Body of pancreas (tissue), 4 donors: ENCODE results near the gene SCUBE1. TPM values are rescaled to one million over a fixed set of nuclear protein-coding genes. Genes with fewer than 3 reads are reported as not detected.

ENCODE experiments used
- ATAC-seq: fragments of 150-250 bp; one replicate; pipeline ENCODE4 v1.9.1; 2016
- DNase-seq, 4 donors: peaks; one replicate each; pipeline ENCODE4 v3.0.0-alpha.2; 2019
- H3K27ac ChIP-seq, 4 donors: fragments of 200-600 bp; sonication (generic); 1 replicate in 3 of 4; 2 replicates in 1 of 4; pipeline versions ENCODE4 v1.5.1 to v1.6.1; 2016 to 2019; ENCODE audit warnings: mild to moderate bottlenecking in 1 of 4, mixed read lengths in 1 of 4, moderate library complexity in 1 of 4
- H3K27me3 ChIP-seq, 2 donors: fragments of 200-600 bp; sonication (generic); one replicate each; pipeline ENCODE4 v1.6.0; 2016; ENCODE audit warnings: mild to moderate bottlenecking in 1 of 2
- H3K36me3 ChIP-seq, 2 donors: fragments of 200-600 bp; sonication (generic); replicated peaks in 1 of 2; 2 replicates each; pipeline ENCODE4 v1.5.1; 2016; ENCODE audit warnings: low read depth in 2 of 2; ENCODE audit not compliant: insufficient read depth in 1 of 2
- H3K4me1 ChIP-seq: fragments of 200-600 bp; sonication (generic); one replicate; pipeline ENCODE4 v1.6.0; 2016
- H3K4me3 ChIP-seq, 2 donors: fragments of 200-600 bp; sonication (generic); 1 replicate in 1 of 2; 2 replicates in 1 of 2; pipeline ENCODE4 v1.5.1; 2016 to 2019
- H3K9me3 ChIP-seq, 3 donors: fragments of 200-600 bp; sonication (generic); 1 replicate in 2 of 3; 2 replicates in 1 of 3; pipeline ENCODE4 v1.5.1; 2016
- CTCF ChIP-seq, 7 experiments: fragments of 450-650 bp in 4 of 7; fragments of 200-600 bp in 3 of 7; sonication (generic) in 3 of 7; IDR thresholded peaks; one replicate each; pipeline ENCODE4 v1.5.1; 2016 to 2019; ENCODE audit warnings: antibody characterized with exemption in 7 of 7
- POLR2A ChIP-seq, 3 donors: fragments of 450-650 bp; IDR thresholded peaks; one replicate each; pipeline ENCODE4 v1.6.1; 2016; ENCODE audit warnings: antibody characterized with exemption in 3 of 3, mild to moderate bottlenecking in 2 of 3
- WGBS, 2 donors: methylation state at CpG; one replicate each; pipeline ENCODE4 v1.1.5; 2017; 5-methylcytosine and 5-hydroxymethylcytosine counted together
- intact Hi-C: fragments of 100-400 bp; cut with DNase I; formaldehyde crosslinking; loops from one replicate; pipeline ENCODE4 v1.15.1; 2023
- total RNA-seq, 2 donors: library from RNA; depleted of rRNA; stranded (reverse); fragments of >200 nt; gene quantifications; one replicate each; pipeline ENCODE4 v1.1.0, GENCODE V29; 2016

The SCUBE1 gene
- total RNA-seq, 2 donors from 2014 or later: under 0.01 to 0.26 TPM

DNA sequence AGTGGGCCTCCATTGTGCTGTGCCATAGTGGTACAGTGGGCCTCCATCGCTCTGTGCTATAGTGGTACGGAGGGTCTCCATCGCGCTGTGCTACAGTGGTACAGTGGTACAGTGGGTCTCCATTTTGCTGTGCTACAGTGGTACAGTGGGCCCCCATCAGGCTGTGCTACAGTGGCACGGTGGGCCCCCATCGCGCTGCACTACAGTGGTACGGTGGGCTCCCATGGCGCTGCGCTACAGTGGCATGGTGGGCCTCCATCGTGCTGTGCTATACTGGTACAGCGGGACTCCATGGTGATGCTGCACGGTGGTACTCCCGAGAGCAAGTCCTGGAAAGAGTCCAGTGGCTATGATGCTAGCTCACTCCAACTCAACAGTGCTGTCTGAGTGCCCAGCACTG is 51.8 kb downstream of the SCUBE1 start:
- ATAC-seq: no peak
- intact Hi-C loops: no loop called here
- H3K27me3 ChIP-seq: no peaks in the 10 kb centered on the region
- no peak for DNase-seq
- H3K4me3 ChIP-seq: no peak overlapping the region
- H3K9me3 ChIP-seq: no peaks in the 10 kb centered on the region
- 86 to 95% methylated on average over 4 to 14 of the region's 14 CpGs for WGBS, 2 donors
- H3K4me1 ChIP-seq: no peaks in the 10 kb centered on the region
- H3K27ac ChIP-seq: no peak overlapping the region
- TF ChIP-seq CTCF (IDR thresholded peaks at IDR 0.05) (no peak), POLR2A (IDR thresholded peaks at IDR 0.05) (no peak)
- no peaks in the 10 kb centered on the region for H3K36me3 ChIP-seq

DNA sequence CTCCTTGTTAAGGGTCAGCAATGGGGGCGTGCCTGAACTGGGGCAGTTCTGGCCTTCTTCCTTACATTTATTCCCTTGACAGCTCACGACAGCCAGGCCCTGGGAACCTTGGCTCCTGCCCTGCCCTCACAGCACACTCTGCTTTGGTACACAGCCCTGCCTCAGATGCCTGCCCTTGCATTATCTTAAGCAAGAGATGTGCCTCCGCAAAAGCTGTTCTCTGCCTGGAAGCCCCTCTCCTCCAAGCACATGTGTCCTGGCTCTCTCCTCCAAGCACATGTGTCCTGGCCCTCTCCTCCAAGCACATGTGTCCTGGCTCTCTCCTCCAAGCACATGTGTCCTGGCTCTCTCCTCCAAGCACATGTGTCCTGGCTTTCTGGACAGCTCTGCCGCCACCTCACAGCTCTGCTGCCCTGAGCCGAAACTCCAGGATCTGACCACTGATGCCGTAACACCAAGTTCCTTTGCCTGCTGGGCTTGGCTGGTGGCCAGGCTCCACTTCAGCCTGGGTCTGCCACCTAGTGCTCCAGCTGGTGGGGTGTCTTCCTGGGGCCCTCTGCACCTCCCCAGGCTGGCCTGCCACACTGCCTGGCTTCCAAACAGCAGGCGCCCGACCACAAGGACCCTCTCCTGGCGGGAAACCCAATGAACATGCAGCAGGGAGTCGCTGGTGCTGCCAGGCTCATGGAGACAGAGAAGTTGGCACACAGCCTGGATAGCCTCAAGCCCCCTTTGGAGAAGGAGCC is 53.0 kb downstream of the SCUBE1 start:
- TF ChIP-seq CTCF (IDR thresholded peaks at IDR 0.05): no peak
- TF ChIP-seq POLR2A (IDR thresholded peaks at IDR 0.05): no peak
- Histone ChIP-seq H3K27ac (no peak overlapping the region), H3K27me3 (no peaks in the 10 kb centered on the region), H3K36me3 (no peaks in the 10 kb centered on the region), H3K4me1 (no peaks in the 10 kb centered on the region), H3K9me3 (no peaks in the 10 kb centered on the region), H3K4me3 (no peak overlapping the region)
- intact Hi-C loops: no loop called here
- peak in 1 of 4 donors; percentile 18 for DNase-seq
- 45 to 64% methylated on average over 6 to 10 of the region's 10 CpGs for WGBS, 2 donors
- no peak for ATAC-seq

- Histone ChIP-seq H3K36me3 (no peaks in the 10 kb centered on the region), H3K27me3 (no peaks in the 10 kb centered on the region), H3K4me3 (no peak overlapping the region), H3K4me1 (no peaks in the 10 kb centered on the region), H3K27ac (no peak overlapping the region), H3K9me3 (no peaks in the 10 kb centered on the region)
- ATAC-seq (no peak), DNase-seq (no peak)
- intact Hi-C loops: no loop called here
- TF ChIP-seq POLR2A (IDR thresholded peaks at IDR 0.05): no peak
- no peak for TF ChIP-seq CTCF (IDR thresholded peaks at IDR 0.05)
- WGBS, 2 donors: 51 to 66% methylated on average over 9 to 13 of the region's 13 CpGs
These were observed 53.6 kb downstream of the SCUBE1 start for GRCh38 chr22:43289531-43289963.

DNA sequence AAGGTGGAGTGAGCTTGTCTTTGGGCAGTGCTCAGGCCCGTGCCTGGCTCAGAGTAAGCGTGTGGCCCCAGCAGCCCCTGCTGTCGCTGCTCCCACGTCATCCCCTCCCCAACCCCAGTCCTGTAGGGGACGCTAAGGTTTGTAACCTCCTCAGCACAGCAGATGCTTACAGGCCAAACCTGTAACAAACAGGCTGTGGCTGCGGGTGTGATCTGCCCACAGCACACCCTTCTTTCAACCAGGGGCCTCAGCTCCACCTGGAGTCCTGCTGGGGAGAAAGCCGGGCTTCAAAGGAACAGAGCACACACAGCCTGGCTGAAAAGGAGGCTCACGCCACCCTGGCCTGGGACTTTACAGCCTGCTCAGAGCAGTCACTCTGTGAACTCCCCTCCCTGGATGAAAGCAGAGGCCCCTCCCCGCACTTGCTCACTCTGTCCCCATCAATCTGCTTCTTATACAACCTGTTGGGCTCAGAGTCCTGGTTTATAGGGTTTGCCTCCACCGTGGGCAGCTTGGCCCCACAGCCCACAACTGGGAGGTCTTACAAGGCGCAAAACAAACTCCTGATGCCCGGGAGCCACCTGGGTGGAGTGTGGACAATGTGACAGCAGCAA is 54.3 kb downstream of the SCUBE1 start:
- WGBS, 2 donors: 70 to 78% methylated on average over 10 to 12 of the region's 12 CpGs
- Histone ChIP-seq H3K9me3 (no peaks in the 10 kb centered on the region), H3K4me1 (no peaks in the 10 kb centered on the region), H3K27me3 (no peaks in the 10 kb centered on the region), H3K36me3 (no peaks in the 10 kb centered on the region), H3K27ac (no peak overlapping the region), H3K4me3 (no peak overlapping the region)
- ATAC-seq (no peak), DNase-seq (no peak)
- intact Hi-C loops: no loop called here
- TF ChIP-seq CTCF (IDR thresholded peaks at IDR 0.05): no peak
- TF ChIP-seq POLR2A (IDR thresholded peaks at IDR 0.05): no peak
